LNCaP clone FGC (cell line): ENCODE results near the gene ANAPC2.

ENCODE experiments used
- DNase-seq: peaks from one replicate; pipeline ENCODE4 v3.0.0-alpha.2; 2011; ENCODE audit warnings: low read depth
- H3K4me3 ChIP-seq: 2 replicates; pipeline ENCODE4 v1.5.1; 2011; ENCODE audit warnings: mild to moderate bottlenecking, low read depth, low read length, control low read depth
- TF ChIP-seq, protein P1 (sequence below): IDR thresholded peaks from 2 replicates; pipeline ENCODE4 v1.5.1; 2012; ENCODE audit warnings: mild to moderate bottlenecking; ENCODE audit not compliant: control insufficient read depth, insufficient read depth; ENCODE audit errors: extremely low read depth

Gene ANAPC2, protein sequence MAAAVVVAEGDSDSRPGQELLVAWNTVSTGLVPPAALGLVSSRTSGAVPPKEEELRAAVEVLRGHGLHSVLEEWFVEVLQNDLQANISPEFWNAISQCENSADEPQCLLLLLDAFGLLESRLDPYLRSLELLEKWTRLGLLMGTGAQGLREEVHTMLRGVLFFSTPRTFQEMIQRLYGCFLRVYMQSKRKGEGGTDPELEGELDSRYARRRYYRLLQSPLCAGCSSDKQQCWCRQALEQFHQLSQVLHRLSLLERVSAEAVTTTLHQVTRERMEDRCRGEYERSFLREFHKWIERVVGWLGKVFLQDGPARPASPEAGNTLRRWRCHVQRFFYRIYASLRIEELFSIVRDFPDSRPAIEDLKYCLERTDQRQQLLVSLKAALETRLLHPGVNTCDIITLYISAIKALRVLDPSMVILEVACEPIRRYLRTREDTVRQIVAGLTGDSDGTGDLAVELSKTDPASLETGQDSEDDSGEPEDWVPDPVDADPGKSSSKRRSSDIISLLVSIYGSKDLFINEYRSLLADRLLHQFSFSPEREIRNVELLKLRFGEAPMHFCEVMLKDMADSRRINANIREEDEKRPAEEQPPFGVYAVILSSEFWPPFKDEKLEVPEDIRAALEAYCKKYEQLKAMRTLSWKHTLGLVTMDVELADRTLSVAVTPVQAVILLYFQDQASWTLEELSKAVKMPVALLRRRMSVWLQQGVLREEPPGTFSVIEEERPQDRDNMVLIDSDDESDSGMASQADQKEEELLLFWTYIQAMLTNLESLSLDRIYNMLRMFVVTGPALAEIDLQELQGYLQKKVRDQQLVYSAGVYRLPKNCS

DNA sequence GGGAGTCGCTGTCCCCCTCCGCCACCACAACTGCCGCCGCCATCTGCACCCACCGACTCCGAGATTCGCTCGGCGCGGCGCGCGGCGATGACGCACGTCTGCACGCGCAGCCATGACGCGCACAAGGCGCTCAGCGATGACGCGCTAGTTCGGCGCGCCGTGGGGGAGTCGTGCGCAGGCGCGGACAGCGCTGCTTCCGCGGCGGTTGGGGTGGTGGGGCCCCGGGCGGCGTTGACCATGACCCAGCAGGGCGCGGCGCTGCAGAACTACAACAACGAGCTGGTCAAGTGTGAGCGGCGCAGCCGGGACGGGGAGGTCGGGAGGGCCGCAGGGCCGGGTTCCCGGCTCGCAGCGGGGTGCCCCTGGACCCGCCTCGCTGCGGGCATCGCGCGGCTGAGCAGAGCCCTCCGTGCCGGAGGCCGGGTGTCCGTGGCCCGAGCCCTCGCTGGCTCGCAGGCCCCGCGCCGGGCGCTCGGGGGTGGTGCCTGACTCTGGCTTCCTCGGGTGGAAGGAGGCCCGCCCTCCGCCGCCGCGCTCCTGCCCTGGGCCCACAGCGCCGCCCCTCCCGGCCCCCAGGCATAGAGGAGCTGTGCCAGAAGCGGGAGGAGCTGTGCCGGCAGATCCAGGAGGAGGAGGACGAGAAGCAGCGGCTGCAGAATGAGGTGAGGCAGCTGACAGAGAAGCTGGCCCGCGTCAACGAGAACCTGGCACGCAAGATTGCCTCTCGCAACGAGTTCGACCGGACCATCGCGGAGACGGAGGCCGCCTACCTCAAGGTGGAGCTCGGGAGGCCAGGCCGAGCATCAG lies at the start of gene ANAPC2, which contains the start of gene SSNA1:
ANAPC2 (minus strand) TSS at position 71 of the 807 bp plus-strand sequence; CDS start at position 43, 28 bp downstream.
SSNA1 (plus strand) TSS at position 187 of the 807 bp plus-strand sequence; CDS start at position 238, 51 bp downstream.
- peak; percentile 86 for DNase-seq
- H3K4me3 ChIP-seq: peak within 1 kb of the TSS; percentile 100
- TF ChIP-seq, protein P1, sequence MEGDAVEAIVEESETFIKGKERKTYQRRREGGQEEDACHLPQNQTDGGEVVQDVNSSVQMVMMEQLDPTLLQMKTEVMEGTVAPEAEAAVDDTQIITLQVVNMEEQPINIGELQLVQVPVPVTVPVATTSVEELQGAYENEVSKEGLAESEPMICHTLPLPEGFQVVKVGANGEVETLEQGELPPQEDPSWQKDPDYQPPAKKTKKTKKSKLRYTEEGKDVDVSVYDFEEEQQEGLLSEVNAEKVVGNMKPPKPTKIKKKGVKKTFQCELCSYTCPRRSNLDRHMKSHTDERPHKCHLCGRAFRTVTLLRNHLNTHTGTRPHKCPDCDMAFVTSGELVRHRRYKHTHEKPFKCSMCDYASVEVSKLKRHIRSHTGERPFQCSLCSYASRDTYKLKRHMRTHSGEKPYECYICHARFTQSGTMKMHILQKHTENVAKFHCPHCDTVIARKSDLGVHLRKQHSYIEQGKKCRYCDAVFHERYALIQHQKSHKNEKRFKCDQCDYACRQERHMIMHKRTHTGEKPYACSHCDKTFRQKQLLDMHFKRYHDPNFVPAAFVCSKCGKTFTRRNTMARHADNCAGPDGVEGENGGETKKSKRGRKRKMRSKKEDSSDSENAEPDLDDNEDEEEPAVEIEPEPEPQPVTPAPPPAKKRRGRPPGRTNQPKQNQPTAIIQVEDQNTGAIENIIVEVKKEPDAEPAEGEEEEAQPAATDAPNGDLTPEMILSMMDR: peak; percentile 47

GRCh38 chr9:137236936-137237421 lies 48.6 kb upstream of the ANAPC2 start:
- no peak for DNase-seq
- H3K4me3 ChIP-seq: no peak overlapping the region; the same call in 1 of the 2 replicates
- TF ChIP-seq, protein P1: no peak

GRCh38 chr9:137236238-137236935 lies 48.0 kb upstream of the ANAPC2 start:
- TF ChIP-seq, protein P1: peak; percentile 97
- no peak overlapping the region; the same call in 1 of the 2 replicates for H3K4me3 ChIP-seq
- DNase-seq: peak; percentile 23

DNA sequence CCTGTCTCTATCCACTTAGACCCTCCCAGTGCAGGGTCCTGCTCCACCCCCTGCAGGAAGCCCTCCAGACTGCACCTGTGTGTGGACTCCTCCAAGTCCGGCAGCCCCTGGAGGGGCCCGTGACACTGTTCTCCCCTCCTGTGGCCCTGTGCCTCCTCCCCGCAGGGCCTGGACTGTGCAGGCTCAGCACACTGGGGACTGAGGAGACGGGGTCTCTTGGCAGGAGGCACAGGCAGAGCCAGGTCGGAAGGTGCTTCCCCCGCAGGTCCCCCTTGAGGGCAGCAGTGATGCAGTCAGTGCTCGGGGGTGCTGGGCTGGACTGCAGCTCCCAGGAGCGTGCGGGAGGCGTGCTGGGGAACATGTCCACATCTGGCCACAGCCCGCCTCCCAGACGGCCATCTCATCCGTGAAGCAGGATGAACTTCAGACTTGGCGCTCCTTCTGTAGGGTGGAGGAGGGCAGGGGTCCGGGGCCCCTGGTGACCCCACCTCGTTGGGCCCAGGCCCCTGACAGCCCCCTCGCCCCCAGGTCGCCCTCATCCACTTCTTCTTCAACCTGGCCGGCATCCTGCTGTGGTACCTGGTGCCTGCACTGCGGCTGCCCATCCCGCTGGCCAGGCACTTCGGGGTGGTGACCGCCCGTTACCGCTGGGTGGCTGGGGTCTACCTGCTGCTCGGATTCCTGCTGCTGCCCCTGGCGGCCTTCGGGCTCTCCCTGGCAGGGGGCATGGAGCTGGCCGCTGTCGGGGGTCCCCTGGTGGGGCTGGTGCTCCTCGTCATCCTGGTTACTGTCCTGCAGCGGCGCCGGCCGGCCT lies 47.3 kb upstream of the ANAPC2 start:
- DNase-seq: no peak

GRCh38 chr9:137234758-137235423 lies 46.5 kb upstream of the ANAPC2 start:
- DNase-seq: no peak
- no peak overlapping the region for H3K4me3 ChIP-seq
- TF ChIP-seq, protein P1: no peak

More for the DNA sequence above, 47.3 kb upstream of the ANAPC2 start:
- TF ChIP-seq, protein P1: no peak
- no peak overlapping the region for H3K4me3 ChIP-seq
